GM23338 (cell line): ENCODE results near the gene YWHAH. TPM values are rescaled to one million over a fixed set of nuclear protein-coding genes. Genes with fewer than 3 reads are reported as not detected.

Source experiments
- ATAC-seq: fragments of 200-7000 bp; cut with Tn5 transposase; 3 replicates; pipeline ENCODE4 v1.9.1; 2020
- DNase-seq: peaks from one replicate; pipeline ENCODE4 v3.0.0-alpha.2; 2015; ENCODE audit warnings: low spot score
- H2AFZ ChIP-seq: fragments of 200-600 bp; sonication (generic); 2 replicates; pipeline ENCODE4 v1.8.0; 2016; ENCODE audit warnings: antibody characterized with exemption, mild to moderate bottlenecking, moderate library complexity
- H3F3A ChIP-seq: fragments of 200-600 bp; sonication (generic); replicated peaks from 2 replicates; pipeline ENCODE4 v1.8.0; 2017; ENCODE audit warnings: antibody characterized with exemption, mixed run types, low read depth
- H3K27ac ChIP-seq: fragments of 200-600 bp; sonication (generic); 2 replicates; pipeline ENCODE4 v1.6.1; 2016; ENCODE audit warnings: low read depth
- H3K27me3 ChIP-seq: fragments of 200-600 bp; sonication (generic); 2 replicates; pipeline ENCODE4 v1.8.0; 2016; ENCODE audit warnings: mild to moderate bottlenecking, mixed run types, moderate library complexity; ENCODE audit not compliant: insufficient read depth
- H3K36me3 ChIP-seq: fragments of 200-600 bp; sonication (generic); 2 replicates; pipeline ENCODE4 v1.8.0; 2016; ENCODE audit warnings: mild to moderate bottlenecking; ENCODE audit not compliant: insufficient read depth
- H3K4me1 ChIP-seq: fragments of 200-600 bp; sonication (generic); 2 replicates; pipeline ENCODE4 v1.8.0; 2016; ENCODE audit warnings: mild to moderate bottlenecking, moderate library complexity; ENCODE audit not compliant: insufficient read depth
- H3K4me2 ChIP-seq: fragments of 200-600 bp; sonication (generic); 2 replicates; pipeline ENCODE4 v1.7.1; 2017; ENCODE audit warnings: mixed run types
- H3K4me3 ChIP-seq: fragments of 200-600 bp; sonication (generic); 2 replicates; pipeline ENCODE4 v1.6.1; 2016; ENCODE audit warnings: mixed run types
- H3K79me2 ChIP-seq: fragments of 200-600 bp; sonication (generic); replicated peaks from 2 replicates; pipeline ENCODE4 v1.8.0; 2017; ENCODE audit warnings: mild to moderate bottlenecking; ENCODE audit not compliant: insufficient read depth
- H3K9me2 ChIP-seq: fragments of 200-600 bp; sonication (generic); 2 replicates; pipeline ENCODE4 v1.8.0; 2017; ENCODE audit not compliant: insufficient read depth
- H4K20me1 ChIP-seq: fragments of 200-600 bp; sonication (generic); replicated peaks from 2 replicates; pipeline ENCODE4 v1.8.0; 2017; ENCODE audit warnings: mild to moderate bottlenecking; ENCODE audit not compliant: insufficient read depth
- H3K27ac Mint-ChIP-seq: 2 replicates; pipeline ENCODE4 v1.8.0; 2020; ENCODE audit warnings: inconsistent platforms, mild to moderate bottlenecking, moderate library complexity, mixed read lengths
- H3K27me3 Mint-ChIP-seq: 3 replicates; pipeline ENCODE4 v1.8.0; 2022; ENCODE audit warnings: low read depth, mild to moderate bottlenecking, moderate library complexity, mixed read lengths, inconsistent platforms; ENCODE audit not compliant: insufficient read depth, poor library complexity
- H3K36me3 Mint-ChIP-seq: 3 replicates; pipeline ENCODE4 v1.8.0; 2021; ENCODE audit warnings: low read depth, mild to moderate bottlenecking, inconsistent platforms, moderate library complexity, mixed read lengths
- H3K4me1 Mint-ChIP-seq: 3 replicates; pipeline ENCODE4 v1.8.0; 2020; ENCODE audit warnings: mild to moderate bottlenecking, inconsistent platforms, mixed read lengths
- H3K4me3 Mint-ChIP-seq: 3 replicates; pipeline ENCODE4 v1.8.0; 2021; ENCODE audit warnings: moderate library complexity, mild to moderate bottlenecking, inconsistent platforms, mixed read lengths
- H3K9me3 Mint-ChIP-seq: 3 replicates; pipeline ENCODE4 v1.8.0; 2020; ENCODE audit warnings: moderate library complexity, mild to moderate bottlenecking, inconsistent platforms, mixed read lengths
- CTCF ChIP-seq, 2 experiments: fragments of 200-600 bp in 1 of 2; sonication (generic) in 1 of 2; conservative IDR thresholded peaks; 2 replicates each; pipeline versions ENCODE4 v1.5.1 to v1.6.1; 2016 to 2017; ENCODE audit warnings: antibody characterized with exemption in 2 of 2, low read depth in 2 of 2, mild to moderate bottlenecking in 2 of 2, moderate library complexity in 1 of 2
- EZH2 ChIP-seq: fragments of 200-600 bp; sonication (generic); IDR thresholded peaks from one replicate; pipeline ENCODE4 v1.8.0; 2017; ENCODE audit warnings: antibody characterized with exemption, mild to moderate bottlenecking, low read depth; ENCODE audit not compliant: unreplicated experiment
- EZH2phosphoT487 ChIP-seq: fragments of 200-600 bp; sonication (generic); IDR thresholded peaks from one replicate; pipeline ENCODE4 v1.8.1; 2018; ENCODE audit warnings: antibody characterized with exemption; ENCODE audit not compliant: unreplicated experiment
- NANOG ChIP-seq: IDR thresholded peaks from 2 replicates; pipeline ENCODE4 v1.6.1; 2016; ENCODE audit warnings: antibody characterized with exemption, borderline replicate concordance
- POLR2AphosphoS5 ChIP-seq: IDR thresholded peaks from 2 replicates; pipeline ENCODE4 v1.6.1; 2016; ENCODE audit warnings: antibody characterized with exemption, low read depth
- REST ChIP-seq: IDR thresholded peaks from one replicate; pipeline ENCODE4 v1.6.1; 2018; ENCODE audit warnings: antibody characterized with exemption; ENCODE audit not compliant: unreplicated experiment
- ZNF114 ChIP-seq: fragments of 250-450 bp; sonication (Bioruptor Pico); IDR thresholded peaks from 2 replicates; pipeline ENCODE4 v1.5.0; 2020; ENCODE audit warnings: mild to moderate bottlenecking, moderate library complexity
- ZNF331 ChIP-seq: fragments of 250-450 bp; sonication (Bioruptor Pico); IDR thresholded peaks from 2 replicates; pipeline ENCODE4 v1.5.0; 2020; ENCODE audit warnings: low read depth, mild to moderate bottlenecking, moderate library complexity
- ZNF462 ChIP-seq: fragments of 250-450 bp; sonication (Bioruptor Pico); IDR thresholded peaks from 2 replicates; pipeline ENCODE4 v1.5.0; 2020; ENCODE audit warnings: mild to moderate bottlenecking, moderate library complexity
- polyA plus RNA-seq: library from polyadenylated mRNA; unstranded; fragments of >200 nt; fragmentation: Nextera tagmentation; extraction: Ambion mirVana; gene quantifications from 2 replicates; pipeline ENCODE4 v1.2.1, GENCODE V29; 2016
- total RNA-seq: library from RNA; depleted of rRNA; stranded (reverse); fragments of >200 nt; shearing (Covaris generic); gene quantifications from 2 replicates; pipeline ENCODE4 v1.2.3, GENCODE V29; 2014

The YWHAH gene
- total and polyA plus RNA-seq, 2 experiments from 2014 or later = 277 to 283 TPM

GRCh38 chr22:31927562-31927961 is 16.8 kb upstream of the YWHAH start:
- Mint-ChIP-seq H3K27me3 (peaks cover 3% of the 10 kb centered on the region), H3K4me3 (no peak overlapping the region), H3K9me3 (no peaks in the 10 kb centered on the region), H3K4me1 (no peaks in the 10 kb centered on the region), H3K27ac (no peak overlapping the region), H3K36me3 (no peaks in the 10 kb centered on the region)
- Histone ChIP-seq H3K4me1 (peaks cover 4% of the 10 kb centered on the region), H3F3A (no peaks in the 10 kb centered on the region), H3K9me2 (0 out of 2 replicates have a peak, but pooled peaks cover 5% of the 10 kb centered on the region), H3K4me2 (no peak overlapping the region), H4K20me1 (no peaks in the 10 kb centered on the region), H3K4me3 (no peak overlapping the region), H3K27me3 (no peaks in the 10 kb centered on the region), H2AFZ (no peak overlapping the region), H3K27ac (no peak overlapping the region), H3K36me3 (no peaks in the 10 kb centered on the region), H3K79me2 (no peaks in the 10 kb centered on the region)
- TF ChIP-seq ZNF331 (CRISPR knock-in tag) (no peak), ZNF114 (CRISPR knock-in tag) (no peak), ZNF462 (no peak), NANOG (no peak)
- no peak for DNase-seq
- no peak for ATAC-seq

GRCh38 chr22:31929167-31929930 is 15.0 kb upstream of the YWHAH start:
- H3K9me3 Mint-ChIP-seq = no peaks in the 10 kb centered on the region
- Histone ChIP-seq H4K20me1 (no peaks in the 10 kb centered on the region), H3K79me2 (no peaks in the 10 kb centered on the region), H3K4me2 (no peak overlapping the region), H3K9me2 (0 out of 2 replicates have a peak, but pooled peaks cover 5% of the 10 kb centered on the region), H3K27ac (no peak overlapping the region), H3F3A (no peaks in the 10 kb centered on the region), H3K4me3 (no peak overlapping the region), H3K27me3 (no peaks in the 10 kb centered on the region), H3K36me3 (no peaks in the 10 kb centered on the region), H3K4me1 (peaks cover 4% of the 10 kb centered on the region), H2AFZ (no peak overlapping the region)
- DNase-seq = no peak
- no peaks in the 10 kb centered on the region for H3K27me3 Mint-ChIP-seq
- ATAC-seq = no peak
- no peak overlapping the region; the same call in 1 of the 2 replicates for H3K27ac Mint-ChIP-seq
- no peak overlapping the region for H3K4me3 Mint-ChIP-seq
- no peaks in the 10 kb centered on the region for H3K36me3 Mint-ChIP-seq
- no peaks in the 10 kb centered on the region; the same call in 2 of the 3 replicates for H3K4me1 Mint-ChIP-seq
- TF ChIP-seq REST = no peak
- no peak for TF ChIP-seq EZH2
- TF ChIP-seq CTCF (conservative IDR thresholded peaks at IDR 0.05; ENCODE audit: low read depth in 2 of 2) = no peak
- no peak for TF ChIP-seq ZNF331 (CRISPR knock-in tag)
- no peak for TF ChIP-seq POLR2AphosphoS5
- no peak for TF ChIP-seq EZH2phosphoT487
- TF ChIP-seq NANOG = no peak
